ENCODE results near the gene GLIS1.

The GLIS1 gene

GRCh38 chr1:53693773-53694717 lies 44.9 kb downstream of the GLIS1 start:
- DNase-seq (ENCODE audit: low read depth in 2 of 2), result no peak

GRCh38 chr1:53693339-53693738 lies 45.6 kb downstream of the GLIS1 start:
- no peak for DNase-seq (ENCODE audit: low read depth in 2 of 2)

DNA sequence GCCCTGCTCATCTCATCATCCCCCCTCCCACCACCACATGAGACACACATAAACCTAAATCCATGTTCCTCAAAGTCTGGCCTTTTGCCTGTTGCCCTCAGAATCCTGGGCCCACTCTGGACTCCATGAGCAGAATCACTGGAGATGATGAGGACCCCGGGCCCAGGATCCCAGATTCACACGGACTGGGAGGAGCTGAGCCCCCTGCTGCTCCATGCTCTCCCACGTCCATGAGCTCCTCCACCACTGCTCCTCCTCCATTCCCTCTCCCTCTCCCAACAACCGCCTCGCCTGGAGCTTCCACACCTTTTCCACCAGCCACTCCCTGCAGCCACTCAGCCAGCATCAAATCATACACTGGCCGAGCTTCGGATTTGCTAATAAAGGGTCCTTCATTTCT lies 47.6 kb downstream of the GLIS1 start:
- DNase-seq (ENCODE audit: low read depth in 2 of 2), result no peak

GRCh38 chr1:53690411-53690810 lies 48.6 kb downstream of the GLIS1 start:
- DNase-seq (ENCODE audit: low read depth in 2 of 2), result no peak

DNA sequence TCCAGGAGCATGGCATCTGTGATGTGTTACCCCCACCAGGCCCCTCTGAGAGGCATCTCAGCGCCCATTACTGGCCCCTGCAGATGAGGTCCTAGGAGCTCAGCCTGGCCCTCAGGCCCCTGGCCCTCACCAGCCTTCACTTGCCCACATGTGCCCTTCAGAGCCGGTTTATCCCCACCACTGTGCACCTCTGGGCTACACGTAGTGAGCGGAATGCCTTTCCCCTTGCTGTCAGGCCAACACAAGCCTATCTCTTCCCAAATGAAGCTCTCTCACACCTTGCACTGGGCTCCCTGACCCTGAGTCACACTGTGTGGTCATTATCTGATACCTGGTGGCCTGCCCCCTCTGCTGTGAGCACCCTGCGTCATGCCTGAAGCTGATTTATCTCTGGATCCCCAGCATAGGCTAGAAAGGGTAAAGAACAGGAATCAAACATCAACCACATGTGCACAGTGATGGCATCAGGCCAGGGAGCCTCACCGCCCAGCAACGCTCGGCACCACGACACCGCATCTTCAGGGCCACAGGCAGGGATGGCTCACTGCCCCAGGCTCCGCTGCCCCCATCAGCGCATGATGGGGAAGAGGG lies 49.1 kb downstream of the GLIS1 start:
- no peak for DNase-seq (ENCODE audit: low read depth in 2 of 2)

GRCh38 chr1:53689223-53689622 lies 49.7 kb downstream of the GLIS1 start:
- DNase-seq (ENCODE audit: low read depth in 2 of 2), result no peak

GRCh38 chr1:53688381-53689102 lies 50.4 kb downstream of the GLIS1 start:
- no peak for DNase-seq (ENCODE audit: low read depth in 2 of 2)

GRCh38 chr1:53687901-53688300 lies 51.1 kb downstream of the GLIS1 start:
- no peak for DNase-seq (ENCODE audit: low read depth in 2 of 2)

DNA sequence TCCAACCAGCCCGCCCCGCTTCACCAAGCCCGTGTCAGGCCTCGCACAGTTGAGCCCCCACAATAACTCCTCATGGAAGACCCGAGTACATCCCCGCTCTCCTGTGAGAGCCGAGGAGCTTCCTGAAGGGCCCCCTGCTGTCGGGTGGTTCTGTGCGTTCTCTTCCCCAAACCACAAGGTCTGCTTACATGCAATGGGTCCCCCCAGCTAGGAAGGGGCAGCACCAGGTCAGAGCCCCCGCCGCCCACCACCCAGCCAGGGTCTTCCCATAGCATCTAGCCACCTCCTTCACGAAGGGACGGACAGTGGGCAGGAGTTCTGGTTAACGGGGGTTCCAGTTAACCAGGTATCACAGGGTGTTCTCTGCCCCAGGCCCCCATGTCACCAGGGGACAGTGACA lies 51.5 kb downstream of the GLIS1 start:
- no peak for DNase-seq (ENCODE audit: low read depth in 2 of 2)

GRCh38 chr1:53686965-53687267 lies 52.0 kb downstream of the GLIS1 start:
- DNase-seq (ENCODE audit: low read depth in 2 of 2), result no peak

GRCh38 chr1:53686091-53686964 lies 52.6 kb downstream of the GLIS1 start:
- DNase-seq (ENCODE audit: low read depth in 2 of 2), result no peak

DNA sequence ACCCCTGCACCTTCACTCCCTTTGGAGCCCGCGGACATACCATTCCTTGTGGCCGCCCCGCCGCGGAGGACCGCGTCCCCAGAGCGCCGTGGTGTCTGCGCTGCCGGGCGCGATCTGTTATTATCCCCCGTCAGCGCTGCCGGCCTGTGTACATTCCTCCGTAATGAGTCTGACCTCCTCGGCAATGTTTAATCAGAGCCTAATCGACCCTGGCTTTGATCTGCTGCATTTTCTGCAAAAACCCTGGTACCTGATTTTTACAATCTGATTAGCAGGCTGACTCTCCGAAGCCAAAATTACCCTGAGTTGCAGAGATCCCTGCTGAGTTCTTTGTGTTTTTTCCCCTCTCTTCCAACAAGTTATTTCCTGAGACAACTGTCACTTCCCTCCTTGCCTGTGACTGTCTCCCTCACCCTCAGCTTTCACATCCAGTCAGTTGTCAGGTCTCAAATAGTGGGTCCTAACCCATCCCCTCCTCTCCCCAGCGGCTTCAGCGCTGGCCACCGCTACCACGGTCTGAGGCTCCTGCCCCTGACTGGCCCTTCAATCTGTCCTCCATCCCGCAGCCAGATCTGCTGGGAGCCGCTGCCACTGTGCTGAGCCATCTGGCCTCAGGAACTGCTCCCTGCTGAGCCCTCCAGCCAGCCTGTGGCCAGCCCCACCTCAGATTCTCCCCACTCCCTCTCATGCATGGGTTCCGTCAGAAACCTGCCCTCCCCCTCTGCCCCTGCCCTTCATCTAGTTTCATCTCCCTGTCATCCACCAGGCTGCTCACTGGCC lies 53.5 kb downstream of the GLIS1 start:
- DNase-seq (ENCODE audit: low read depth in 2 of 2), result no peak

DNA sequence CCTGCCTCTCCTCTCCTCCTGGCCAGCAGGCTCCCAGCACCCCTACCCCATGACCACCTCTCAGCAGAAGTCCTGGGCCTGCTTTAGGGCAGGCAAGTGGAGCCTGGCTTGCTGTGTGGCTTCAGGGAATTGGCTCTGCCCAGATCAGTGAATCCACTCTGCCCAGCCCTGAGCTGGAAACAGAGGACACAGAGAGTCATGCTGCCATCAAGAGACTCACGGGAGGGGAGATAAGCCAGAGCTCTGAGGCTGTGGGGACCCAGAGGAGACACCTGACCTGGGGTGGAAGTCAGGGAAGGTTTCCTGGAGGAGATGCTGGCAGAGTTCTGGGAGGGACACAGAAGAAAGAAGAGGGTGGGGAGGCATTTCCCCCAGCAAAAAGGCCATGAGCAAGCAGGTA lies 54.2 kb downstream of the GLIS1 start:
- no peak for DNase-seq (ENCODE audit: low read depth in 2 of 2)

- no peak for DNase-seq (ENCODE audit: low read depth in 2 of 2)
Measured at GRCh38 chr1:53683986-53684740, 54.8 kb downstream of the GLIS1 start.

- no peak for DNase-seq (ENCODE audit: low read depth in 2 of 2)
Measured at GRCh38 chr1:53682881-53683280, 56.1 kb downstream of the GLIS1 start.

DNA sequence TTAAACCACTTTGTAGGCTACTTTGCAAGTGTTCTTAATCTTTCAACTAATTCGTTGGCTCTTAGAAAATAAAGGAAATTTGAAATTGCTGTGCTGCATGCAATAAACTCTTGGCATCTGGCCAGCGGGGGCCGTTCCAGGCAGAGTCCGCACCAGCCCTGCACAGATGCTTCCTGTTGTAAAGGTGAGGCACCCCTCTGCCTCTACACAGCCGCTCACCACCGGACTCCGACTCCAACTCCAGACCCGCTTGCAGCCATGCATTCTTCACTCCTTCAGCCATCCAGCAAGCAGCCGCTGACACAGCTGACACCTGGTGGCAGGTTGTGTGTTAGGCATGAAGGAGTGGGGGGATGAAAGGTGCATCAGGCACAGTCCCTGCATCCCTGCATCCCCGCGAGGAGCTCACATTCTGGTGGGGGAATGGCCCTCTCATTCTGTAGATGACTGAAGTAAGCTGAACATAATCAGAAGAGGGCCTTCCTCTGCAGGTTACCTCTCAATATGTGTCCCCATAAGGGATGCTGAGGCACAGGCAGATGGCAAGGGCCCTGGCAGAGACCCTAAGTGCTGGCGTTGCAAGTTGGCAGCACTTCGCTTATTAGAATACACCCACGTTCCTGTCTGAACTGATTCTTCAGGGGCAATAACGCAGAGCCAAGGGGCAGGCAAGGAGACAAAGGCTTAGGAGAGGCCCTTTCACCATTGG lies 56.8 kb downstream of the GLIS1 start:
- peak in 1 of 2 donors; percentile 11 for DNase-seq (ENCODE audit: low read depth in 2 of 2)

DNA sequence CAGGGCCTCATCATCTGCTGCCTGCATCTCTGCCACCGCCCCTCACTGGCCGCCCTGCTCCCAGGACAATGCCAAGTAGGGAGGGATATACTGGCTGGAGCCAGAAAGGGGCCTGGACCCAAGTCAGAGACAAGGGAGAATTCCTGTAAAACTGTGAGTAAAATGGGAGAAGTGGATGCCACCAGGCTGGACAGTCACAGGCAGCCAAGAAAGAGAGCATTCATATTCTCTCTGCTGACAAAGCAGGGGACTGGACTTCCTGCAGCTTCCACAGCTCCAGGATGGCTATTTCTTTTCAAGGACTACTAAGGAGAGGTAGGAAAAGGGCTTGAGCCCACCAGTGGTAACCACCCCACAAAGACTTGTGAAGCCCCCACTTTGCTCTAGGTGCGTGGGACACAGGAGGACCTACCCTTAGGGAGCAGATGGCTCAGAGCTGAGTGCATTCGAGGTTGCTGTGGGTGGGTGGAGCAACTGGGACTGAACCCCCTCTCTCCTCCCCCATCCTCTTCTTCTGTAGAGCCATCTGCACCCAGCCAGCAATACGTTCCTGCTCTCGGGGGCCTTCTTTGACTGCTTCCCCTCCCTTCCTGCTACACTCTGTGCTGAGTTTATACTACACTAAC lies 57.5 kb downstream of the GLIS1 start:
- DNase-seq (ENCODE audit: low read depth in 2 of 2), result no peak

GRCh38 chr1:53680868-53681267 lies 58.1 kb downstream of the GLIS1 start:
- no peak for DNase-seq (ENCODE audit: low read depth in 2 of 2)

All from activated CD8-positive, alpha-beta memory T cell treated with anti-CD3 and anti-CD28 coated beads for 4 hours (primary cell).